HG02943 (cell line): ENCODE data around the gene ATN1.

Experiments
- ATAC-seq: cut with Tn5 transposase; IDR thresholded peaks from one replicate; pipeline ENCODE4 v1.9.1; 2021; ENCODE audit warnings: mild to moderate bottlenecking, low read depth, moderate library complexity; ENCODE audit not compliant: unreplicated experiment

The ATN1 gene

GRCh38 chr12:6955108-6956020 is 27.6 kb downstream of the ATN1 start:
- ATAC-seq, result no peak

- ATAC-seq, result no peak
Measured at GRCh38 chr12:6956021-6956727, 28.4 kb downstream of the ATN1 start.

GRCh38 chr12:6957151-6957701 is 29.5 kb downstream of the ATN1 start:
- ATAC-seq, result no peak

GRCh38 chr12:6957741-6958608 is 30.2 kb downstream of the ATN1 start:
- ATAC-seq, result no peak

GRCh38 chr12:6958609-6959057 is 30.9 kb downstream of the ATN1 start:
- no peak for ATAC-seq

- peak; percentile 58 for ATAC-seq
Measured at GRCh38 chr12:6959058-6959804, 31.5 kb downstream of the ATN1 start.

GRCh38 chr12:6959805-6960592 is 32.2 kb downstream of the ATN1 start:
- no peak for ATAC-seq

GRCh38 chr12:6960593-6961277 is 33.0 kb downstream of the ATN1 start:
- no peak for ATAC-seq

GRCh38 chr12:6961278-6961694 is 33.5 kb downstream of the ATN1 start:
- ATAC-seq, result no peak

- no peak for ATAC-seq
Measured at GRCh38 chr12:6961695-6962284, 34.0 kb downstream of the ATN1 start.

- ATAC-seq, result no peak
Measured at GRCh38 chr12:6962285-6963015, 34.7 kb downstream of the ATN1 start.

GRCh38 chr12:6963016-6963731 is 35.4 kb downstream of the ATN1 start:
- ATAC-seq, result no peak

GRCh38 chr12:6963791-6964413 is 36.1 kb downstream of the ATN1 start:
- ATAC-seq, result no peak

- no peak for ATAC-seq
Measured at GRCh38 chr12:6964605-6965025, 36.9 kb downstream of the ATN1 start.

- no peak for ATAC-seq
Measured at GRCh38 chr12:6965026-6965661, 37.4 kb downstream of the ATN1 start.

- ATAC-seq, result no peak
Measured at GRCh38 chr12:6965714-6966113, 38.0 kb downstream of the ATN1 start.
